Omental fat pad (tissue), 4 donors: ENCODE measurements around the gene TMEM273. TPM values are rescaled to one million over a fixed set of nuclear protein-coding genes. Genes with fewer than 3 reads are reported as not detected.

ENCODE experiments used
- ATAC-seq: fragments of 150-250 bp; one replicate; pipeline ENCODE4 v1.9.1; 2016; ENCODE audit warnings: mild to moderate bottlenecking, moderate library complexity; ENCODE audit not compliant: low FRiP score
- DNase-seq: peaks from one replicate; pipeline ENCODE4 v3.0.0-alpha.2; 2019; ENCODE audit warnings: low spot score
- total RNA-seq, 4 donors: library from RNA; depleted of rRNA; stranded (reverse); fragments of >200 nt; gene quantifications; one replicate each; pipeline ENCODE4 v1.1.0, GENCODE V29; 2016
- TF ChIP-seq, protein P1 (sequence below), 3 donors: fragments of 450-650 bp; IDR thresholded peaks; one replicate each; pipeline ENCODE4 v1.5.1; 2016 to 2017; ENCODE audit warnings: antibody characterized with exemption in 3 of 3, mild to moderate bottlenecking in 3 of 3, moderate library complexity in 2 of 3

Gene TMEM273
- total RNA-seq, 4 donors from 2014 or later: 12.2 to 74.4 (median 34.1) TPM

DNA sequence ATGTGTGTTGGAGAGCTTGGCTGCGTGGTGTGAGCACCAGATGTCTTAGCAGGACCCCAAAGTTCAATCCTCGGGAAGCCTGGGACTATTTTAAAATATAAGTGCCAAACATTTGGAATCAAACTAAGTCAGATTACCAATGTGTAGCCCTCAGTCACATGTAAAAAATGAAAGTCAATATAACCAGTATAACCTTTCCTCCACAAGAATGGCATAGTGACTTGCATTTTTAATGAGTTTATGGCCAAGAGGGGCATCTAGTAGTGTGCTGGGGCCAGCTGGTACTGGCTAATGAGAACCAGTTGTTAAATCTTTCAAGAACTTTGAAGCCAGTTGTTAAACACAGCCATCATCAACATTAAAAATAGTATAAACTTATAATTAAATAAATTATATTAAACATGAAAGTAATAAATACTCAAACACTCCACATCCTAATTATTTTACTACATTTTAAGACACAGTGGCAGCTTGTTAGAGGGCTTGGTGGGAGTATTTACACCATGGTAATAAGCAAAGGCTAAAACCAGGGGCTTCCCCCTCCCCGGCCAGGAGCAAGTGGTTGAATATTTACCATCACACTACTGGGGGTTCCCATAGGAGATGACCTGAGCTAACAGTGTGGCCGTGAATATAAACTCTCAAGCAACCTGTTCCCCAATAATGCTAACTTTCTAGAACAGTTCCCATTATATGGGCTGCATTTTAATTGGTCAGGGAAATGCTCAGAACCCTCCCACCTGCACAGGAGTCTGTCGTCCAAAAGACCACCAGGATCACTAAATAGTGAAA lies 46.5 kb downstream of the TMEM273 start:
- TF ChIP-seq, protein P1, sequence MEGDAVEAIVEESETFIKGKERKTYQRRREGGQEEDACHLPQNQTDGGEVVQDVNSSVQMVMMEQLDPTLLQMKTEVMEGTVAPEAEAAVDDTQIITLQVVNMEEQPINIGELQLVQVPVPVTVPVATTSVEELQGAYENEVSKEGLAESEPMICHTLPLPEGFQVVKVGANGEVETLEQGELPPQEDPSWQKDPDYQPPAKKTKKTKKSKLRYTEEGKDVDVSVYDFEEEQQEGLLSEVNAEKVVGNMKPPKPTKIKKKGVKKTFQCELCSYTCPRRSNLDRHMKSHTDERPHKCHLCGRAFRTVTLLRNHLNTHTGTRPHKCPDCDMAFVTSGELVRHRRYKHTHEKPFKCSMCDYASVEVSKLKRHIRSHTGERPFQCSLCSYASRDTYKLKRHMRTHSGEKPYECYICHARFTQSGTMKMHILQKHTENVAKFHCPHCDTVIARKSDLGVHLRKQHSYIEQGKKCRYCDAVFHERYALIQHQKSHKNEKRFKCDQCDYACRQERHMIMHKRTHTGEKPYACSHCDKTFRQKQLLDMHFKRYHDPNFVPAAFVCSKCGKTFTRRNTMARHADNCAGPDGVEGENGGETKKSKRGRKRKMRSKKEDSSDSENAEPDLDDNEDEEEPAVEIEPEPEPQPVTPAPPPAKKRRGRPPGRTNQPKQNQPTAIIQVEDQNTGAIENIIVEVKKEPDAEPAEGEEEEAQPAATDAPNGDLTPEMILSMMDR (IDR thresholded peaks at IDR 0.05): no peak

DNA sequence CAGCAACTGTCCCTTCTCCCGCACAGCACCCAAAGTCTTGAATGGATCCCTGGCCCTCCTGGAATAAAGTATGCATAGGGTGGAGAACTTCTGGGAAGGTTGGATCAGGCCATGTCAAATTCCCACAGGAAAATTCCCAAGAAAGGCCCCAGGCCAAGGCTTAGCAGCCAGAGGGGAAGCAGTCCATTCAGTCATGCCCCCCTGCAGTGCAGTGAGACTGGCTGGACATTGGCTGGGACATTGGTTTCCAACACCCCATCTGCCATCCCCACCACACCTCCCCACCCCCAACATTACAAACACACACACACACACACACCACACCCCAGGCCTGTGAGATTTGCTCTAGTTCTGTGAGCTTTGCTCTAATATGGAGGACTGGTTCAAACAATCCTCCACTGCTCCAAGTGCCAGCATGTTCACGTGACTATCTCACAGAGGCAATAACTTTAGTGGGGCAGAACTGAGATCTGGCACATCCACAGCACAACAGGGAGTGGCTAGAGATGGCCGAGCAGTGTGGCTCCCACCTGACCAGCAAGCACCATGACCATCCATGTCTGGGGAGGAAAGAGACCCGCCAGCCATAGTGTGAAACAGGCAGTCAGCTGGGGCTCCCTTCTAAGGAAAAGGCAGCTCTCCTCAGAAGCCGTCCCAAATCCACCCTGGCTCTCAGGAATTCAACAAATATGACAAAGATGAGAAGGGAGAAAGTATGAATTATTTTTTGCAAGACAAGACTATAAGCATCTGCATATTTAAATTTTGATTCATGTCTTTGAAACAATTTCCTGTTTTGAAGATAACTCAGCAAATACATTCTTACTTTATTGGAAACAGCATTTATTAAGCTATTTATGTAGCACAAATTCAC lies 47.6 kb downstream of the TMEM273 start:
- no peak for ATAC-seq
- TF ChIP-seq, protein P1 (IDR thresholded peaks at IDR 0.05): no peak

More for the DNA sequence above, 46.5 kb downstream of the TMEM273 start:
- ATAC-seq: no peak
- no peak for DNase-seq

DNA sequence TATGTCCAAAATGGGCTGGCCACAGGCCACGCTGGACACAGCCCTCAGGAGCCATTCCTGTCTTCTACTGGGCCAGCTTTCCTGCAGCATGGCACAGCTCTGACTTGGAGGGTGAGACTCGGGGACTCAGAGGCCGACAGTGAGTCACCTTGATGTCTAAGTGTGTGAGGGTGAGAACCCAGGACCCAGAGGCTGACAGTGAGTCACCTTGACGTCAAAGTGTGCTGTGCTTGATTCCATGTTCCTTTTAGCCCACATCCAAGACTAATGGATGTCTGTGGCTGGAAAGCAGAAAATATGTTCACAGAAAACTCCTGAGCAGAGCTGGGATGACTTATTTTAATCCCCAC lies 48.4 kb downstream of the TMEM273 start:
- TF ChIP-seq, protein P1 (IDR thresholded peaks at IDR 0.05): no peak
- DNase-seq: no peak
- ATAC-seq: no peak

More for the DNA sequence above, 47.6 kb downstream of the TMEM273 start:
- DNase-seq: no peak

DNA sequence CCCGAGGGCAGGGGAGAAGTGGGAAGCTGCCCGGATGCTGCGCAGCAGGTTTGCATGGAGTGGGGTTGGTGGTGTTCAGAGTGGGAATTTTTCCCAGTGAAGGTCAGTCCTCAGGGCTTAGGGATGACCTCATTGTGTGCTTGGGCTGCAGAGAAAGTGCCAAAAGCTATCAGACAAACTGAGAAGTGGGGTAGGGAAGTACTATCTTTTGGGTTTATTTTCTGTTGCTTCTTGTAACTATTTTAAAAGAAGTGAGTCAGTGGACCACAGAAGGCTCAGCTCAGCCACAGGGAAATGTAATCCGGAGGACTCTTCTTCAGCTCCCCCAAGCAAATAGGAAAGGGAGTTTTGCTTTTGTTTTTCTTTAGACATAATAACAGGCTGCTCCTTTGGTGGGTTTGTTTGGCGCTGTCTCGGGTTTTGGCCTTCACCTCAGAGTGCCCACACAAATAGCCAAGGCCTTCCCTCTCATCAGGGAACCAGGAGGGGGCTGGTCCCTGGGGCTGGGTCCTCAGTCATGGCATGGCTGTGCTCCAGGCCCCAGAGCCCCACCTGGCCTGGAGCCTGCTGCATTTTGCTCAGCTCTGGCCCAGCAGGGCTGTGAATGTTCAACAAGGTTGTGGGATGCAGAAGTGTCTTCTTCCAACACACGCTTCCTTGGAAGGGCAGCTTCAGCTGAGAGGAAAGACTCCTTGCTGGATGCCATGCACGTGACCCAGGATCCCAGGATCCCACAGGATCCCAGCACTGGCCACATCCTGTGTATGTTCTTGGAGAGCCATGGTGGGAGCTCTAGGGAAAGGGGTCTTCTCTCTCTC lies 49.0 kb downstream of the TMEM273 start:
- DNase-seq (no peak), ATAC-seq (no peak)
- TF ChIP-seq, protein P1 (IDR thresholded peaks at IDR 0.05): no peak

DNA sequence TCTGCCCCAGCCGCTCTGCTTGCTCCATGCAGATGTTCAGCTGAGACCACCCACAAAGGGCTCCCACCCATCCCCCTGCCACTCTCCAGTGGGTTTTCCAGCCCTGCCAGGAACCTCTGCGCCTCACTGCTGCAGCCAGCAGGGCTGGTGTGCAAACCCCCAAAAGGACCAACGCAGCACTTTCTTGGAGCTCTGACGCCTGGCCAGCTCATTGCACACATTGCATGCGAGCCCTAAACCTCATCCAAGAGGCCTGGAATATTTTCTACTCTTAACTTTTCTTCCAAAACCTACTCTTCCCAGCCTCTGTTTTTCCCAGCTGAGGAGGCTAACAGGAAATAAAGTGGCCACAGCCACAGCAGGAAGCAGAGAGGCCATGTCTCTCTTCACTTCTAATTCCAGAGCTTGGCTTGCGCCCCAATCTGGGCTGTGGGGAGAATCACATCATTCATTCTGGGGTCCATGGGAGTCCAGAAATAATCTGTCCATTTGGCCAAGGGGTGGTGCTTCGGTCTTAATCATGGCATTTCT lies 49.8 kb downstream of the TMEM273 start:
- no peak for ATAC-seq
- no peak for DNase-seq
- TF ChIP-seq, protein P1 (IDR thresholded peaks at IDR 0.05): no peak

DNA sequence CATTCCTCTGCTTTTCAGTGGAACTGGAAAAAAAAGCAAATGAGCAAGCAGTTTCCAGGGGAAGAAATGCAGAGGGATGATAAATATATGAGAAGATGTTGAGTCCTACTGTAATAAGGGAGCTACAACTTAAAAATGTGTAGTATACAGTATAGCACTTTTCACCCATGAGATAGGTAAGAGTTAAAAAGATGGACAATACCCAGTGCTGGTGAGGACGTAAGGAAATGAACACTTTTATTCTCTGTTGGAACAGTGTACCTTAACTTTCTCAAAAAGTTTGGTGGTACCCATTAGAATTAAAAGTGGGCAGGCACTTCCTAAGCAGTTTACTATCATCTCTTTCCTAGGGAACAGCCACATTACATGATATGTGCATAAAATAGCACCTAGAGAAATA lies 51.7 kb downstream of the TMEM273 start:
- ATAC-seq (no peak), DNase-seq (no peak)
- TF ChIP-seq, protein P1 (IDR thresholded peaks at IDR 0.05): no peak
